Omental fat pad (tissue), 4 donors: ENCODE data around the gene WDR5. TPM values are rescaled to one million over a fixed set of nuclear protein-coding genes. Genes with fewer than 3 reads are reported as not detected.
A peak's percentile ranks its signal among the peaks of the same experiment; 100 is the strongest.

Experiments used
- ATAC-seq: fragments of 150-250 bp; one replicate; pipeline ENCODE4 v1.9.1; 2016; ENCODE audit warnings: mild to moderate bottlenecking, moderate library complexity; ENCODE audit not compliant: low FRiP score
- DNase-seq: peaks from one replicate; pipeline ENCODE4 v3.0.0-alpha.2; 2019; ENCODE audit warnings: low spot score
- CTCF ChIP-seq, 3 donors: fragments of 450-650 bp; IDR thresholded peaks; one replicate each; pipeline ENCODE4 v1.5.1; 2016 to 2017; ENCODE audit warnings: antibody characterized with exemption in 3 of 3, mild to moderate bottlenecking in 3 of 3, moderate library complexity in 2 of 3
- total RNA-seq, 4 donors: library from RNA; depleted of rRNA; stranded (reverse); fragments of >200 nt; gene quantifications; one replicate each; pipeline ENCODE4 v1.1.0, GENCODE V29; 2016

Gene WDR5
- total RNA-seq, 4 donors from 2014 or later: 16.1 to 28.2 (median 19.7) TPM

GRCh38 chr9:134185536-134186011 is 49.7 kb downstream of the WDR5 start:
- DNase-seq (no peak), ATAC-seq (no peak)
- no peak for TF ChIP-seq CTCF (IDR thresholded peaks at IDR 0.05)

- peak; percentile 33 for ATAC-seq
- DNase-seq: peak; percentile 21
- no peak for TF ChIP-seq CTCF (IDR thresholded peaks at IDR 0.05)
Observed at GRCh38 chr9:134186471-134187109, 50.7 kb downstream of the WDR5 start.

GRCh38 chr9:134187110-134187531 is 51.2 kb downstream of the WDR5 start:
- peak; percentile 16 for DNase-seq
- ATAC-seq: no peak
- no peak for TF ChIP-seq CTCF (IDR thresholded peaks at IDR 0.05)

- no peak for DNase-seq
Observed at GRCh38 chr9:134187891-134188385, 52.1 kb downstream of the WDR5 start.

GRCh38 chr9:134188386-134189144 is 52.7 kb downstream of the WDR5 start:
- ATAC-seq (no peak), DNase-seq (peak; percentile 19)
- no peak for TF ChIP-seq CTCF (IDR thresholded peaks at IDR 0.05)

More at GRCh38 chr9:134187891-134188385, 52.1 kb downstream of the WDR5 start:
- TF ChIP-seq CTCF (IDR thresholded peaks at IDR 0.05): no peak
- ATAC-seq: no peak

GRCh38 chr9:134189145-134189469 is 53.2 kb downstream of the WDR5 start:
- peak; percentile 21 for DNase-seq
- no peak for TF ChIP-seq CTCF (IDR thresholded peaks at IDR 0.05)

More at GRCh38 chr9:134189145-134189469, 53.2 kb downstream of the WDR5 start:
- no peak for ATAC-seq
